Naive thymus-derived CD8-positive, alpha-beta T cell (primary cell): Measurements from ENCODE around the gene POLR3A. TPM values are rescaled to one million over a fixed set of nuclear protein-coding genes. Genes with fewer than 3 reads are reported as not detected.
"Not testable (repeated sequence)": the region's sequence is repeated elsewhere in the genome, so short reads cannot be mapped to it uniquely, and the experiment has no call there.

Source experiments
- ATAC-seq, 2 donors: fragments of 150-1000 bp; cut with Tn5 transposase in 1 of 2; sonication (Bioruptor Pico), chemical (Tn5 transposase) in 1 of 2; 1 replicate in 1 of 2; 2 replicates in 1 of 2; pipeline ENCODE4 v1.10.0; 2021; ENCODE audit warnings: mild to moderate bottlenecking in 2 of 2, moderate library complexity in 2 of 2
- POLR2A ChIA-PET: fragments of 350-600 bp; sonication (Branson Sonifier 250); formaldehyde crosslinking; loops from one replicate; lab custom pipeline; 2021; ENCODE audit warnings: antibody characterized with exemption; lab: Charles Lee
- DNase-seq, 10 donors: peaks; one replicate each; pipeline versions ENCODE4 v3.0.0 to v3.0.0-alpha.2; 2020 to 2022
- H3K27ac Mint-ChIP-seq, 10 donors: one replicate each; pipeline ENCODE4 v1.8.0; 2020 to 2022; ENCODE audit warnings: mild to moderate bottlenecking in 10 of 10, mixed read lengths in 10 of 10, moderate library complexity in 4 of 10, inconsistent platforms in 1 of 10
- H3K27me3 Mint-ChIP-seq, 5 donors: one replicate each; pipeline ENCODE4 v1.8.0; 2021 to 2022; ENCODE audit warnings: mixed read lengths in 5 of 5
- H3K36me3 Mint-ChIP-seq, 3 donors: one replicate each; pipeline ENCODE4 v1.8.0; 2020 to 2022; ENCODE audit warnings: mixed read lengths in 3 of 3, mild to moderate bottlenecking in 2 of 3, inconsistent platforms in 1 of 3
- H3K4me1 Mint-ChIP-seq, 4 donors: one replicate each; pipeline ENCODE4 v1.8.0; 2021 to 2022; ENCODE audit warnings: mixed read lengths in 4 of 4
- H3K4me3 Mint-ChIP-seq, 10 donors: one replicate each; pipeline ENCODE4 v1.8.0; 2020 to 2022; ENCODE audit warnings: mild to moderate bottlenecking in 10 of 10, mixed read lengths in 10 of 10, moderate library complexity in 6 of 10, inconsistent platforms in 1 of 10
- H3K9me3 Mint-ChIP-seq, 9 donors: one replicate each; pipeline ENCODE4 v1.8.0; 2020 to 2022; ENCODE audit warnings: mixed read lengths in 9 of 9, mild to moderate bottlenecking in 3 of 9, inconsistent platforms in 1 of 9, moderate library complexity in 1 of 9
- polyA plus RNA-seq, 3 donors: library from polyadenylated mRNA; unstranded; fragments of 300-500 nt; fragmentation: Illumina TruSeq; gene quantifications; one replicate each; pipeline ENCODE4 v1.2.3, GENCODE V29; 2021
- total RNA-seq, 8 experiments: library from RNA in 2 of 8; stranded (reverse) in 2 of 8; gene quantifications; one replicate each; pipeline ENCODE4 v1.2.3 and lab custom pipeline; 2021 to 2026

POLR3A gene
- total and polyA plus RNA-seq, 5 experiments from 2014 or later = 7.3 to 18.1 (median 10.3) TPM

GRCh38 chr10:78065611-78066010 lies 36.3 kb upstream of the POLR3A start:
- no peak overlapping the region for H3K4me3 Mint-ChIP-seq
- peaks cover 17 to 21% (median 20%) of the 10 kb centered on the region in 4 donors for H3K4me1 Mint-ChIP-seq
- POLR2A ChIA-PET = no interaction called here
- DNase-seq = no peak
- H3K27me3 Mint-ChIP-seq = peaks cover 0 to 2% (median 0%) of the 10 kb centered on the region in 5 donors
- H3K9me3 Mint-ChIP-seq = no peaks in the 10 kb centered on the region
- H3K36me3 Mint-ChIP-seq = no peaks in the 10 kb centered on the region
- ATAC-seq = no peak
- H3K27ac Mint-ChIP-seq = no peak overlapping the region

- peaks cover 17 to 21% (median 20%) of the 10 kb centered on the region in 4 donors for H3K4me1 Mint-ChIP-seq
- H3K36me3 Mint-ChIP-seq, H3K4me3 Mint-ChIP-seq, DNase-seq, H3K27ac Mint-ChIP-seq, POLR2A ChIA-PET, H3K9me3 Mint-ChIP-seq, ATAC-seq, H3K27me3 Mint-ChIP-seq: not testable (repeated sequence)
These were observed 35.6 kb upstream of the POLR3A start for GRCh38 chr10:78064919-78065318.

GRCh38 chr10:78063236-78063635 lies 33.9 kb upstream of the POLR3A start:
- POLR2A ChIA-PET = no interaction called here
- peak overlapping the region in 4 of 10 donors; percentile 4 to 82 (median 35) for H3K27ac Mint-ChIP-seq
- no peak for DNase-seq
- H3K4me3 Mint-ChIP-seq = peak overlapping the region in 2 of 10 donors; percentile 15 to 21
- no peak for ATAC-seq
- H3K4me1 Mint-ChIP-seq = peaks cover 17 to 21% (median 20%) of the 10 kb centered on the region in 4 donors
- peaks cover 0 to 2% (median 0%) of the 10 kb centered on the region in 5 donors for H3K27me3 Mint-ChIP-seq
- no peaks in the 10 kb centered on the region for H3K9me3 Mint-ChIP-seq
- H3K36me3 Mint-ChIP-seq = no peaks in the 10 kb centered on the region

- peak overlapping the region in 6 of 10 donors; percentile 3 to 90 (median 74) for H3K27ac Mint-ChIP-seq
These were observed 33.0 kb upstream of the POLR3A start for GRCh38 chr10:78062296-78062695.

GRCh38 chr10:78059906-78060702 lies 30.8 kb upstream of the POLR3A start:
- DNase-seq (no peak), ATAC-seq (no peak)
- Mint-ChIP-seq H3K27ac (peak overlapping the region in 1 of 10 donors; percentile 22), H3K9me3 (no peaks in the 10 kb centered on the region), H3K36me3 (peaks cover 0 to 3% (median 2%) of the 10 kb centered on the region in 3 donors), H3K4me3 (no peak overlapping the region), H3K27me3 (peaks cover 0 to 1% (median 0%) of the 10 kb centered on the region in 5 donors), H3K4me1 (peaks cover 16 to 21% (median 20%) of the 10 kb centered on the region in 4 donors)
- POLR2A ChIA-PET = no interaction called here

More at GRCh38 chr10:78062296-78062695, 33.0 kb upstream of the POLR3A start:
- POLR2A ChIA-PET = no interaction called here
- no peaks in the 10 kb centered on the region for H3K9me3 Mint-ChIP-seq
- ATAC-seq (peak; percentile 81 to 91), DNase-seq (peak in 7 of 10 donors; percentile 4 to 73 (median 38))
- peaks cover 17 to 21% (median 20%) of the 10 kb centered on the region in 4 donors for H3K4me1 Mint-ChIP-seq
- H3K27me3 Mint-ChIP-seq = peaks cover 0 to 2% (median 0%) of the 10 kb centered on the region in 5 donors
- H3K36me3 Mint-ChIP-seq = no peaks in the 10 kb centered on the region
- H3K4me3 Mint-ChIP-seq = peak overlapping the region in 6 of 10 donors; percentile 6 to 54 (median 28)

- peaks cover 15 to 21% (median 18%) of the 10 kb centered on the region in 4 donors for H3K4me1 Mint-ChIP-seq
- POLR2A ChIA-PET = no interaction called here
These were observed 29.2 kb upstream of the POLR3A start for GRCh38 chr10:78058562-78058961.

GRCh38 chr10:78053211-78053868 lies 24.0 kb upstream of the POLR3A start:
- H3K4me1 Mint-ChIP-seq = peaks cover 0 to 2% (median 0%) of the 10 kb centered on the region in 4 donors
- no peak overlapping the region for H3K27ac Mint-ChIP-seq
- no peak for DNase-seq
- no peaks in the 10 kb centered on the region for H3K9me3 Mint-ChIP-seq
- peaks cover 0 to 18% (median 8%) of the 10 kb centered on the region in 3 donors for H3K36me3 Mint-ChIP-seq
- ATAC-seq = no peak
- POLR2A ChIA-PET = interaction anchor here (0.7 kb wide), 1 partner anchor 64 kb away, joined by 4 read pairs; no protein-coding TSS in a partner anchor
- no peaks in the 10 kb centered on the region for H3K27me3 Mint-ChIP-seq
- no peak overlapping the region for H3K4me3 Mint-ChIP-seq

More at GRCh38 chr10:78058562-78058961, 29.2 kb upstream of the POLR3A start:
- Mint-ChIP-seq H3K27ac (no peak overlapping the region), H3K4me3 (no peak overlapping the region), H3K36me3 (peaks cover 0 to 9% (median 3%) of the 10 kb centered on the region in 3 donors), H3K27me3 (peaks cover 0 to 1% (median 0%) of the 10 kb centered on the region in 5 donors), H3K9me3 (no peaks in the 10 kb centered on the region)
- ATAC-seq (no peak), DNase-seq (no peak)

GRCh38 chr10:78049851-78050250 lies 20.5 kb upstream of the POLR3A start:
- DNase-seq = no peak
- no peak for ATAC-seq
- POLR2A ChIA-PET = no interaction called here
- Mint-ChIP-seq H3K9me3 (no peaks in the 10 kb centered on the region), H3K36me3 (peaks cover 0 to 13% (median 4%) of the 10 kb centered on the region in 3 donors), H3K27me3 (no peaks in the 10 kb centered on the region), H3K27ac (peak overlapping the region in 3 of 10 donors; percentile 28 to 57 (median 54)), H3K4me3 (no peak overlapping the region), H3K4me1 (peaks cover 6 to 12% (median 11%) of the 10 kb centered on the region in 4 donors)

- H3K36me3 Mint-ChIP-seq = peaks cover 0 to 21% (median 5%) of the 10 kb centered on the region in 3 donors
- H3K27ac Mint-ChIP-seq = peak overlapping the region in 6 of 10 donors; percentile 3 to 81 (median 50)
- peak; percentile 88 to 92 for ATAC-seq
- H3K27me3 Mint-ChIP-seq = no peaks in the 10 kb centered on the region
- H3K4me3 Mint-ChIP-seq = peak overlapping the region in 2 of 10 donors; percentile 1 to 26
- H3K9me3 Mint-ChIP-seq = no peaks in the 10 kb centered on the region
- POLR2A ChIA-PET = interaction anchor here (0.9 to 1.0 kb wide), 2 partner anchors 13 to 1149 kb away, joined by 3 to 5 read pairs; partner anchors contain the start of gene RPS24
- peaks cover 10 to 23% (median 14%) of the 10 kb centered on the region in 4 donors for H3K4me1 Mint-ChIP-seq
- DNase-seq = peak; percentile 61 to 89 (median 80)
These were observed 18.1 kb upstream of the POLR3A start for GRCh38 chr10:78047314-78047891.

GRCh38 chr10:78046711-78047269 lies 17.5 kb upstream of the POLR3A start:
- no peaks in the 10 kb centered on the region for H3K27me3 Mint-ChIP-seq
- POLR2A ChIA-PET = interaction anchor here (0.6 to 1.1 kb wide), 5 partner anchors 10 to 1149 kb away, joined by 3 to 7 read pairs (median 5); partner anchors contain the start of gene RPS24
- H3K36me3 Mint-ChIP-seq = peaks cover 0 to 25% (median 4%) of the 10 kb centered on the region in 3 donors
- DNase-seq = no peak
- ATAC-seq = no peak
- peaks cover 10 to 29% (median 16%) of the 10 kb centered on the region in 4 donors for H3K4me1 Mint-ChIP-seq
- H3K9me3 Mint-ChIP-seq = no peaks in the 10 kb centered on the region
- H3K27ac Mint-ChIP-seq = peak overlapping the region in 4 of 10 donors; percentile 12 to 81 (median 50)
- no peak overlapping the region for H3K4me3 Mint-ChIP-seq

GRCh38 chr10:78045856-78046255 lies 16.5 kb upstream of the POLR3A start:
- Mint-ChIP-seq H3K4me1 (peaks cover 16 to 39% (median 25%) of the 10 kb centered on the region in 4 donors), H3K4me3 (no peak overlapping the region), H3K27ac (peak overlapping the region in 2 of 10 donors; percentile 51 to 74), H3K27me3 (no peaks in the 10 kb centered on the region), H3K9me3 (no peaks in the 10 kb centered on the region), H3K36me3 (peaks cover 0 to 35% (median 9%) of the 10 kb centered on the region in 3 donors)
- DNase-seq (peak in 1 of 10 donors; percentile 50), ATAC-seq (no peak)
- POLR2A ChIA-PET = interaction anchor here (0.8 to 1.1 kb wide), 3 partner anchors 9 to 256 kb away, joined by 3 to 4 read pairs (median 3); partner anchors contain the start of gene RPS24
